ENCODE measurements around the gene RDH14.

Gene RDH14

DNA sequence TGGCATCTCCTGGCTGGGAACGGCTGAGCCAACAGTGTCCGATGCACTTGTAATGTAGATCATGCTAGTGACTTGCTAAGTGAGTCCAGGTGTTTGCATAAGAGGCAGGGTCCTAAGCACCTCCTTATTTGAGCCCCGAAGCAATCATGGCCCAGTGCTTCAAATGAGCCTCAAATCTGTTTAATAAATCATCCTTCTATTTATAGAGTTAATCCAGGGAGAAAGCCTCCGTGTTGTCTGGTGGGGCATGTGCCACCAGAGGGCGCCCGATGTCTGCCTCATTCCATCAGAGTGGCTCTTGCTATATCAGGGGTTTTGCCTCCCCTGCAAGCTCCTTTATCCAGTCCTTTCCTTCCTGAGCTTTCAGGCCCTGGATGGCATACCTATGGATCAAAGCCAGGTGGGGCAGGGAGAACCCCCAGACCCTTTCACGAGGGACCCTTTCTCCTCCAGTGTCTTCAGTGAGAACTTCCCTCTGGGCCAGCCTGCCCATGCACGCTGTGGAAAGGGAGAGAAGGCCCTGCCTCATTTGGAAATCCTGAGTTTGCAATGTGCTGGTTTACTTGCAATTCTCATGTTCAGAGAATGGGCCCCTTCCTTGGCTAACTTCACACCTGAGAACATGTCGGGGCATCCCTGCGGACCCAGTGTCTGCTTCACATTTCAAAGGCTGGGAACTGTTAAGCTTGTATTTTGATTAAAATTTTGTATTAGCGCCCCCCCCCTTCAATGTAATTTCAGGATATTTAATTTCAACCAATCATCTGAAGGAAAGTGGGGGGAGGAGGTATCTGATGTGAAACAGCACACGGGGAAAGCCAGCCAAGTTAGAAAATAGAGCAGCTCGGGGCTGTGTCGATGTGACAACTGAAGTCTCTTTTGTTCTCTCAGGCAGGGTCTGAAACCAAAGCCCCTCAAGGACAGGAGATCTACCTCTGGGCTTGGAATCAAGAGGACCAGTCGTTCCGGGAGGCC lies 39.7 kb downstream of the RDH14 start:
- no peak for FAIRE-seq

DNA sequence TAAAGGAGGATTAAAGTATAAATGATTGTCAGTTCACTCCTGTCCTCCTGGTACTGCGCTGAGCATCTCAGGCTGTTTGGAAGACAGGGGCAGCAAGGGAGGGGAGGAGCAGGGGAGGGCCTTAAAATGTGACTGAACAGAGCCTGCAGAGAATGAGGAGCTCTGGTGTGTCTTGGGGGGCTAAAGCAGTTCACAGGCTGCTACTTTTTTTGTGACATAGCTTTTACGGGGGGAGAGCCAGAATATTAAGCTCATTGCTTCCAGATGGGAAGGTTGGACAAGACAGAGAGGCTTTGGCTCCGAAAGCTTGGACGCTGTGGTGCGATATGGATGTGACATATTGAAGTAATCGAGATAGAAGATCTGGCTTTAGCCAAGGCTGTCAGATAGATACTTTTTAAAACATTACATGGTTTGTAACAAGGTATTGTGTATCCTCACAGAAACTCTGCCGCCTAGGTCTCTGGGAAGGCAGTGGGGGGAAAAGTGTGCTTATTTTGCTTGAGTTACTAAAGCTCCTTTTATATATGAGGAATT lies 40.5 kb downstream of the RDH14 start:
- no peak for FAIRE-seq

DNA sequence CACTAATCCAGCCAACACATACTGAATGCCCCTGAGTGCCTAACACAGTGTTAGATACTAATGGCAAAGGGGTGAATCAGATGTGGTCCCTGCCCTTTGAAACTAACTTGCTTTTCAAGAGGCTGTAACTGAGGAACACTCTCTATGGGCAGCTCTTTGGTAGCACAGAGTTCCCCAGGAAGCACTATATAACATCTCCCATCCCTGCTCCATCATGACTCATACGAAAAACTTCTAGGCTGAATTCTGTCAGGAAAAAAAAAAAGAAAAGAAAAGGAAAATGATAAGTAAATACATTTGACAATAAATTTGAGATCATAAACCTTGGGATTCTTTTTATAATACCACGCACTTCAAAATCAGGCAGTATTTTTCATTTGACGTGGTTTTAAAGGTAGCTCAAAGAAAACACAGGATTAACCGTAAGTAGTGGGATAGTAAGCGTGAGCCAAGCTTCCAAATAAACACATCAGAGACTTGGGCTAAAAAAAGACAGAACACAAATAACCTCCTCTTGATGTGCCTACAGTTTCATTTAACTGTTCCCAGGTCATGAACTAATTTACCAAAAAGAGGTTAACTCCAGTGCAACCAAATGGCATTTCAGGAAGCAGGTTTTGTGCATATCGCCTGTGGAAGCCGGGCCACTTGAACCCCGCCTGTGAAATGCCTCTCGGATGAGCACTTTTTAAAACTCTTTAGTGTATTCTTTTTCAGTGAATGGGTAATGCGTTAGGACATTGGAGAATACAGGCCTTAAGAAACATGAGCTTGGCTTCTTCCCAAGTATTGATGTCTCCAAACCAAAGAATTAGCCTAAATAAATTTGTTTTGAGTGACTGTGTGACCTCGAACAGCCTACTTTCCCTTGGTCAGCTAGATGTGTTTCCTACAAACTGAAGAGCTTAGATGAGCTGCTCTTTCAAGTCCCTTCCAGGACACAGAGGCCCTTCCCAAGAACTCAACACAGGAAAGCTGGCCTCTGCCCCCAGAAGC lies 42.0 kb downstream of the RDH14 start:
- FAIRE-seq: no peak

DNA sequence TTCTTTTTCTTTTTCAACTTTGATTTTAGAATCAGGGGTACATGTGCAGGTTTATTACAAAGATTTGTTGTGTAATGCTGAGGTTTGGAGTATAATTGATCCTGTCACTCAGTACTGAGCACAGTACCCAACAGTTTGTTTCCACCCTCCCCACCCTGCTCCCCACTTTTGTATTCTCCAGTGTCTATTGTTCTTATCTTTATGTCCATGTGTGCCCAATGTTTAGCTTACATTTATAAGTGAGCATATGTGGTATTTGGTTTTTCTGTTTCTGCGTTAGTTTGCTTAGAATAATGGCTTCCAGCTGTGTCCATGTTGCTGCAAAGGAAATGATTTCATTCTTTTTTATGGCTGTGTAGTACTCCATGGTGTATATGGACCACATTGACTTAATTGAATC lies 43.1 kb downstream of the RDH14 start:
- no peak for FAIRE-seq

DNA sequence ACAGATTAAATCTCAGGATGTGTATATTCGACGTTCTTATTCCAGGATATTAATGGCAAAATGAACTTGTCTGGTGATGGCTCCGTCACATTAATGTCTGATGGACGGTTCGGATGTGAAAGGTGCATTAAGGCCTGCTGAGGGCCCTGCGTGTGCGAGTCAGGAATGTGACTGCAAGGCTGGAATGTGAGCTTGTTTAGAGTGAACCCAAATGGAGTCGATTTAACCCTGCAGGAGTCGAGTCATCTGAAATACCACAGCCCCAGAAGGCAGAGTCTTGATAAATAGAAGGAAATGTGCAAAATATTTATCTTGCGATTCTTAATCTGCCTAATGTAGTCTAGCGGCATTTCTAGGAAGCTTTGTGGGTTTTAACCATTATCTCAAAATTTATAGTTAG lies 44.3 kb downstream of the RDH14 start:
- no peak for FAIRE-seq

DNA sequence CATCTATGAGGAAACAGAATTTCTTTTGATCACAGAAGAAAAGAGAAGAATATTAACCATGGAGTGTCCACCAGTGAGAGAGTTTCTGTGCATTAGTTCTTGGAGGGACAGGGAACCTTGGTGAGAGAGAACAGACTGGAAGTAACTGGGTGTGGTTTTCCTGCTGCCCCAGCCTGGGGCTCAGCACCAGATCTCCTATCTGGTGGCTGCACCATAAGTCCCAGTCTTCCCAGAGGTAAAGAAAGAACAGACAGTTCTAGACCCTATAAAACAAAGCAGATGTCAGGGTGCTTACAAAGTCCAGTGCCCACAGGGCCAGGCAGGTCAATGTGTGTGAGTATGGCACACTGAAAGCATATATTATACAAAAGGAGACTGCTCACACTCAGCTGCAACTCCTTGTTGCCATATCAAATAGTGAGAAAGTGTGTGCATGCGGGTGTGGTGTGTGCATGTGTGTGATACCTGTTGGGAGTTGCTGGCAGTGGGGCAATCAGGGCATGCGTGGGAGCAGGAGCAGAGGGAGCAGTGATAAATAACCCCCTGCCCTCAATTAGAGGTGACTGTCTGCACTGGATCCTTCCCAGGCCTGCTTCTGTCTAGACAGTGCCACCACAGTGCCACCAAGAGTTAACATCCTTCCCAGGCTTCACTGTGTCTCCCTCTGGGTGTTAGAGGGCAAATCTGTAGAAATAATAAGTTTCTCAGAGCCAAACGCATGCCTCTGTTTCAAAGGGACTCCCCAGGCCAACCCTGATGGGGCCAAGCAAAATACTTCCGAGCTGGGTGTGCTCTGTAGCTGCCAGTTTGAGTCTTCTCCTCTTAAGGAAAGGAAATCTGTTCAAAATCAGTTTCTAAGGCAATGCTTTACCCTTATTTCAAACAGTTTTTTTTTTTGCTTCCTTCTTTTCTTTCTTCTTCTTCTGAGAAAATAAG lies 45.7 kb downstream of the RDH14 start:
- no peak for FAIRE-seq

DNA sequence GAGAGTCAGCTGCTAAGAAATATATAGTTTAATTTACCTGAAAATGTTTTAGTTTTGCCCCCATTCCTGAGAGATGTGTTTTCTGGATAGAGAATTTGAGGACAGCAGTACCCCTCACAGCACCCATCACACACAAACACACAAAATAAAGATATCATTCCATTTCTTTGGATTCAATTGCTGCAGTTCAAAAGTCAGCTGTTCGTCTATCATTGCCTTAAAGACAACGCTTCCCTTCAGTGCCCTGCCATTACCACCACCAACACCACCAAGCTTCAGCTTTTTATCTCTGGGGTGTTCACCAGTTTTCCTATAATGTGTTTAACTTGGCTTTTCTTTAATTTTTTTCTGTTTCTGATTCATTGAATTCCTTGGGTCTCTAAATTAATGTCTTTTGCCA lies 49.7 kb downstream of the RDH14 start:
- FAIRE-seq: no peak

DNA sequence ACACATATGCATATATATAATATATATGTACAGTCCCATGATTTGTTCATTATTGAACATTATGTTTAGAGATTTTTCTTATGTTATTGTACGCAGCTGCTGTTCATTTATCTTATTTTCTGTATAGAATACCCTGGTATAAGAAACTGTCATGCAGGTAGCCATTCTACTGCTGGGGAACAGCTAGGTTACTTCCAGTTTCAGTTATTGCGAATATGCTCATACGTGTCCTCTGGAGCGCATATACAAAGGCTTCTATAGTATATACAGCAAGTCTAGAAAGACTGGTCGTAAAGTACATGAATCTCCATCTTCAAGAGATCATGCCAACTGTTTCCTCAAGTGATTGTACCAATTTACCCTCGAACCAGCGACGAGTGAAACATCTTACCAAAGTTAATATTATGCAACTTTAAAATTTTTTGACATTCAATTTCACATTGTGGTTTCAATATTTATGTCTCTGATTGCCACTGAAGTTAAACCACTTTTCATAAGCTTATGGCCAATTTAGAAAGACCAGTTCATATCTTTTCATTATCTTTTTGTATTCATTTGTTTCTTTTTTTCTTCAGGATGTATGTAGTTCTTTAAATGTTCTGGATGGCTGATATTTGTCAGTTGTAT lies 53.5 kb downstream of the RDH14 start:
- FAIRE-seq: no peak

DNA sequence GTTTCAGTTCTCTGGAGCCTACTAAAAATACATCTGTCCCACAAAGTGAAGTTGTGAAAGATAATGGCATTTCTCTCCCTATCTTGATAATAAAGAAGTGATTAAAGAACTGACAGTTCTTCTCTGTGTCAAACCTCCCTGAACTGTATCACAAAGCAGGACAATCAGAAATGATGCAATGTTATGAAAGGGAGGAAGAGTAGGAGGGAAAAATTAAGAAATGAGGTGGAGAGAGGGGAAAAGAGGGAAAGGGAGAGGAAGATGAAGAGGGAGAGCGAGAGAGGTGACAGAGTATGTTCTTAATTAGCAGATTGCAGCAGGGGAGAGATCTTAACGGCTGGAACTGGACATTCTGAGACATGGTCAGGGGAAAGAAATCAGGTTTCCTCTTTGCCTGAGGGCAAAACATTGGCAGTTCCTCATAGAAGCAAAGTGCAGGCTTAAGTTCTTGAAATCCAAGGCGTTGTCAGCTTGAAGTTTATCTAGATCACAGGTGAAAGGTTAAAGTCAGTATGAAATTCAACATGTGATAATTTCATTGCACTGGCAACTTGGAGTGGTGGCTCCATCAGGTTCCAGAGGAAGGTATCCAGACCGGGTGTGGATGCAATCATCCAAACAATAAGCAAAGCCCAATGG lies 54.6 kb downstream of the RDH14 start:
- no peak for FAIRE-seq

Data from A204.1 (cell line).